NCI-H1436 treated with DMSO at 0.1 percent for 48 hours (cell line): ENCODE measurements around the gene TDRD12.
"Not testable (repeated sequence)": the region's sequence is repeated elsewhere in the genome, so short reads cannot be mapped to it uniquely, and the experiment has no call there.

Experiments
- DNase-seq: peaks from one replicate; lab custom pipeline; 2025; lab: John Stamatoyannopoulos, UW

TDRD12 gene

GRCh38 chr19:32867436-32867835 is 147.9 kb downstream of the TDRD12 start:
- not testable (repeated sequence) for DNase-seq

- DNase-seq, result no peak
Observed at GRCh38 chr19:32868206-32868950, 148.8 kb downstream of the TDRD12 start.

GRCh38 chr19:32869369-32869965 is 149.9 kb downstream of the TDRD12 start, which contains the start of gene SLC7A9:
Gene SLC7A9, minus strand, starts transcription at chr19:32869767. Its CDS starts 1,233 bp downstream, at chr19:32868534.
- no peak for DNase-seq

DNA sequence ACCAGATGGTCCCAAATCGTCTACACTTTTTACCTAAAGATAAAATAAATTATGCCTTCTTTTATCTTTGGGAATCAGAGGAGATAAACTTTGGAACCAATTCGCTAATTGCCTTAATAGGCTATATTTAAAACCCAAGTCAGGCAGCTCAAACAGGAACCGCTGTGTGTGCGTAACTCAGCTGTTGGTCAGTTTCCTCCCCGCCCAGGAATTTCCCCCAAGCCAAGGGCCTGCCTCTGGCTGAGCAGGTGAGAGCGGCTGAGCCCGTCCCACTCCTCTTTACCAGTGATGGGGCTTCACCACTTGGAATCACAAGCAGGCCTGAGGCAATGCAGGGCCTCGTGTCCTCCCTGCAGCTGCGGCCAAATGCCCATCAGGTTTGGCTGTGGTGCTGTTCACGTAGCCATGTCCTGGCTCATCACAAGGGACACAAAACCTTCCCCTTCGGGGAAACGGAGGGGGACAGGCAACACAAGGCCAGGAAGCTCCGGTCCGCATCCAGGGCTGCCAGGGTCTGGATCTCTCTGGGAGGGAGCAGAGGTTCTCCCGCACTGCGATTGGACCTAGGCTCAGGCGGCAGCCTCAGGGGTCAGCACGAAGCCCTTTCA is 150.5 kb downstream of the TDRD12 start:
- DNase-seq, result no peak

GRCh38 chr19:32870981-32871451 is 151.4 kb downstream of the TDRD12 start:
- no peak for DNase-seq

DNA sequence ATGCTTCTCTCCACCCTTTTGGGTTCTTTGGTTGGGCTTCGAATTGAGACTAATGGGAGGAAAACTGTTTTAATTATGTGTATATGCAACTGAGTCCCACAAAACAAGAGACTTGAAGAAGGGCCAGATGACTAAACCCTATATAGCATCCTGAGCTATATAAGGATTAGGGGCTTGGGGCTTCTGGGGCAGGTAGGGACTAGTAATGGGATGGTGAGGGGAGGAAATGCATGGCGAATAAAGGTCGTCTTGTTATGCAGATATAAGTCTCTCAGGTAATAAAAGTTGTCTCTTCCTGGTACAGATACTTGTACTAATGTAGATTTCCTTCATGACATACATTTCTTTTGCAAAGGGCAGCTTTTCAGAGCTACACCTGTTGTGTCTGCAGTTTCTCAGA is 152.8 kb downstream of the TDRD12 start:
- no peak for DNase-seq

DNA sequence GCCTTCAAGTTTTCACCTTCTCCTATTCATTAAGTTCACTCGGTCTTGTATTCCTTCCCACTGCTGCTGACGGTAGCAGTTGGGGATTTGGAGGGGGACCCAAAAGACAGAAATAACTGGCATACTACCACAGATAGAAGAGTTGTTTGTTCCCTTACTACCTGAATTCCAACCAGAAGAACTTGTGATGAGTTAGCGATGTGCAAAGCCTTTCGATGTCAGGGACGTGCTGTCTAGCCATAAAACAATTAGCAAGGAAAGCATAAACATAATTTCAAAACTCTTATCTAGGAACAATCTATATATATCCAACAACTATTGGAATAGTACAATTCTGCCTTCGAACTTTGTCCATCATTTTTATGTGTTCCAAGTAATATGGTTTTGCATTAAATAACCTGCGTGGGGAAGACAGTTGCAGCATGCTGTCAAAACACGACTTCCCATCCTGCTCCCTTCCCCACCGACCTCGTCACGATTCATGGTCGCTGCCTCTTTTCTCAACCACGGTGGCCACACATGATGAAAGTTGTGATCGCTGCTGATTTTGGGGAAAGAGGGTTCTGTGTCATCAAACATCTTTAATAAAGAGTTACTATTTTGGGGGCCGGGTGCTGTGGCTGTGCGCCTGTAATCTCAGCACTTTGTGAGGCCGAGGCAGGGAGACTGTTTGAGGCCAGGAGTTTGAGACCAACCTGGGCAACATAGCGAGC is 153.8 kb downstream of the TDRD12 start:
- DNase-seq, result no peak

DNA sequence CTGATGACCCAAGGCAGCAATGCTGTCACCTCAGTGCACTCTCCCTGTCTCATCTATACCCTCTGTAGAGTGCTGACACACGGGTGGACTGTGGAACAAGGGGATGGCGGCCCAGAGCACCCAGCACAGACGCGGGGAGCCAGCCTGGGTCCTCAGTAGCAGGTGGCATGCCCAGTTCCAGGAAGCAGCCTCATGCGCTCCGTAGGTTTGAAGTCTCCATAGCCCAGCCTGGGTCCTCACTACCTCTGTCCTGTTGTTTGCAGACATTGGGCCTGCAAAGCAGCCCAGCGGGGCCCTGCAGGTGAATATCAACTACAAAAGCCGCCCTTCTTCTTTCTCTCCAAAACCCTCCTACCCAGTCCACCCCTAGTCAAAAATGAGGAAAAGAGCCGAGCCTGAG is 155.0 kb downstream of the TDRD12 start:
- DNase-seq, result no peak

DNA sequence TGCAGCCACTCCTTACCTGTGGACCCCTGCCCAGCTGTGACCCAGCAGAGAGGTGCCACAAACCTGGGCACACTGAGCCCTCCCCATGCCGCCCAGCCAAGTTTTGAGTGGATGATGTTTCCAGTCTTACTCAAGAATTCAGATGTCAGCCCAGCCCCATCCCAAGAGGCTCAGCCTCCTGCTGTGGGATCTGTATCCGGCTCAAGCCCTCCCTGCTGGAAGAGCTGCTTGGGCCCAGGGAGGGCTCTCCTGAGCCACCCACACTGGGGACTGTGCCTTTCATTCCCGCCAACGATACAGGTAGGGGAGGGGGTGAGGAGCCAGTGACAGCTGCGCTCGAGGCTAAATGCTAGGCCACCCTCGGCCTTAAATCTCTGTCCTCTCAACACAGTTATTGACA is 155.9 kb downstream of the TDRD12 start:
- no peak for DNase-seq

DNA sequence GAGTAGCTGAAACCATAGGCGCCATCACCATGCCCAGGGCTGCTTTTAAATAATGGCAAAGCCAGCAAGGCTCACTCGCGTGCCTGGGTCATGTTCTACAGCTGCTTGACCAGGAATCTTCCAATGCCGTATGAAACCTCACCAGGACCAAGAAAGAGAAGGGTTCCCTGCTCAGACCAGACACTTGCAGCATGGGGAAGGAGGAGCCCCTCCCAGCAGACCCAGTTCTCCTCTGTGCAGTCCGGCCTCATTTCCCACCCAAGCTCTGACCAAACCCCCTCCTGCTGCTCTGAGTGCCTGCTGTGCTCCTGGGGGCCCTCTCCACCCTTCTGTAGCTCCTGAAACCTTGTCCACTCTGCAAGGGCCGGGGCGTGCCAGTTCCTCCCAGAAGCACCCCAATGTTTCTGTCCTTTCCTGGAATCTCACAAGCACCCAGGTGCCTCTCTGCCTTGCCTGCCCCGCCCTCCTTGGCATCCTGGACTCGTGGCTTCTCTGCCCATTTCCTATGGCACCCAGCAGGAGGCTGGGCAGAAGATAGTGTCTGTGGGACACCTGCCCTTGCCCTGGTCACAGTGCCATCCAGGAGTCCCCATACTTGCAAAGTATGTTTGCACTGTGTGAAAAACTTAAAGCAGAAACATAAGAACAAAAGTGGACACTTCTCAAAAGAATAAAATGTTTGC is 156.8 kb downstream of the TDRD12 start:
- DNase-seq, result no peak

GRCh38 chr19:32876919-32877285 is 157.3 kb downstream of the TDRD12 start:
- DNase-seq, result no peak
